Thyroid gland (tissue), 4 donors: ENCODE measurements around the gene CPNE4.

Experiments used
- CTCF ChIP-seq, 6 experiments: fragments of 200-600 bp in 3 of 6; fragments of 450-650 bp in 3 of 6; sonication (generic) in 3 of 6; IDR thresholded peaks; one replicate each; pipeline ENCODE4 v1.5.1; 2016 to 2019; ENCODE audit warnings: antibody characterized with exemption in 6 of 6, mild to moderate bottlenecking in 2 of 6, inconsistent platforms in 1 of 6, moderate library complexity in 1 of 6
- POLR2A ChIP-seq, 2 donors: fragments of 450-650 bp; IDR thresholded peaks; one replicate each; pipeline ENCODE4 v1.6.1; 2017; ENCODE audit warnings: antibody characterized with exemption in 2 of 2, mild to moderate bottlenecking in 2 of 2, moderate library complexity in 1 of 2

GRCh38 chr3:132034486-132035464 lies at the start of gene CPNE4:
- peak in 5 of 6 experiments; percentile 51 to 78 (median 67) for TF ChIP-seq CTCF (IDR thresholded peaks at IDR 0.05)
- no peak for TF ChIP-seq POLR2A (IDR thresholded peaks at IDR 0.05)
